Cardiac septum (tissue), 1 donor: ENCODE measurements around the gene CDH13. TPM values are rescaled to one million over a fixed set of nuclear protein-coding genes. Genes with fewer than 3 reads are reported as not detected.

Source experiments
- DNase-seq: peaks from one replicate; pipeline ENCODE4 v3.0.0-alpha.2; 2020; ENCODE audit warnings: low spot score
- intact Hi-C: fragments of 100-400 bp; cut with DNase I; formaldehyde crosslinking; loops from one replicate; pipeline ENCODE4 v1.14.0; 2022
- total RNA-seq: library from RNA; stranded (reverse); fragmentation: NEBNext Ultra II Directional; extraction: Animal tissue kit (Norgen Biotek cat#: 25700); gene quantifications from one replicate; pipeline ENCODE4 v1.2.1, GENCODE V29; 2021
- donor health status: DM: no; HTN: no; CAD: no.

CDH13 gene
- total RNA-seq, 1 donor from 2014 or later: 108 TPM

DNA sequence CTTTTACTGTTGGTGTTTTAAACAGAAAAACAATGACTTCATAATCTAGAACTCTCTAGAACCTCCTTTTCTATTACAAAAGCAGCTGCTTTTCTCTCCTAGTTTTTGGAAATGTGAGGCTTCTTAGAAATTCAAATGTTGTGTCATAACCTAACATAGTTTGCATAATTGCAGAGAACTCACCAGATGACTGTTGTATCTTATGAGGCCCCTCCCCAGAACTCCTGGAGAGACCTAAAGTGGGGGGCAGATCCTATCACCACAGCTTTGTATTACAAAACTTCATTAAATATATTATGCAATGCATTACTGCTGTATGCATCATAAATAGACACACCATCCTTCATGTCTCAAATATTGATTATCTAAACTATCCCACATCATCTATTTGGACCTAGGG, 642.3 kb downstream of the CDH13 start:
- no peak for DNase-seq
- intact Hi-C loops: no loop called here

DNA sequence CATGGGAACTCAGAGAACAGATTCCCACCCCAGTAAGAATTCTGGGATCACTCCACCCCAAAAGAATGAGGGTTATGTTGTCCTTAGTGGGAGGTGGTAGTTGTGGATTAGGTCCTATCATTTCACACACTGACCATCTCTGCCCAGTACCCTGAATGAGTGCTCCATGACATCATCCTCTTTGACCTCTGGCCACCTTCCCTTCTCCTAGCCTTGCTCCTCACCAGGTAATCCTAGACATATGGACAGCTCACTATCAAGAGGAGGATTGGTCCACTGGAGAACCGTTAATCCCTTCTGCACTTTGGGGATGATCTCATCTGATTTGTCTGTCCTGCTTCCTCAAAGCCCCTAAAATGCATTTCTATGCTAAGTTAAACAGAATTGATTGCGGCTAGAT, 642.8 kb downstream of the CDH13 start:
- DNase-seq: no peak
- intact Hi-C loops: no loop called here

- no peak for DNase-seq
- intact Hi-C loops: no loop called here
These were observed 643.3 kb downstream of the CDH13 start for GRCh38 chr16:83270061-83270460.

DNA sequence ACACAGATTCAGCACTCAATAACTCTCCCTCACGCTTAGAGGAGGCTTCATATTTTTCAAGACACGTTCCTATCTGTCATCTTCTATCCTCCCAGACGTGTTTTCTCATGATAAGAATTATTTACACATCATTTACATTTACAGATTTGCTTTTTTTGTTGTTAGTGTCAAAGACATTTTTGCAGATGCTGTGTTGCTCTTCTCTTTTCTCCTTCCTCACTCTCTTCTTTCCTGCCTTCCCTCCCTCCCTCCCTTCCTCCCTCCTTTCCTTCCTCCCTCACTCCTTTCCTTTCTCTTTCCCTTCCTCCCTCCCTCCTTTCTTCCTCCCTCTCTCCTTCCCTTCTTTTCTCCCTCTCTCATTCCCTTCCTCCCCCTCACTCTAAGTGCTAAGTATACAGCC, 643.9 kb downstream of the CDH13 start:
- no peak for DNase-seq
- intact Hi-C loops: no loop called here

DNA sequence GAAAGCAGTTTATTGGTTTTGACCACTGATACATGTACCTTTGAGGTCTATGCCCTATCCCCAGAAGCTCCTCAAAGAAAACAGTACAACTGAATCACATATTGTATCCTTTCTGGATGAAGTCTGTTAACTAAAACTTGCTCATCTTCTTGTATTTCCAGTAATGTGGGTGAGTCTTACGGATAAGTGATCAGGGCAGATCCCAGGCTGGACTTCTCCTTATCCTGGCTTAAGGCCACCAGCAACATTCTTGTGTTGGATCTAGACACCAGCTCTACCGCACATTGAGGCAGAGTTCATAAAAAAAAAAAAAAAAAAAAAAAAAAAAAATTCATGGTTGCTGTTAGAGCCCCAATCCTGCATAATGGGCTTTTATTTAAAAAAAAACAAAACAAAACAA, 644.4 kb downstream of the CDH13 start:
- intact Hi-C loops: no loop called here

GRCh38 chr16:83271970-83272575, 645.3 kb downstream of the CDH13 start:
- intact Hi-C loops: no loop called here
- no peak for DNase-seq

More for the DNA sequence above, 644.4 kb downstream of the CDH13 start:
- DNase-seq: no peak

DNA sequence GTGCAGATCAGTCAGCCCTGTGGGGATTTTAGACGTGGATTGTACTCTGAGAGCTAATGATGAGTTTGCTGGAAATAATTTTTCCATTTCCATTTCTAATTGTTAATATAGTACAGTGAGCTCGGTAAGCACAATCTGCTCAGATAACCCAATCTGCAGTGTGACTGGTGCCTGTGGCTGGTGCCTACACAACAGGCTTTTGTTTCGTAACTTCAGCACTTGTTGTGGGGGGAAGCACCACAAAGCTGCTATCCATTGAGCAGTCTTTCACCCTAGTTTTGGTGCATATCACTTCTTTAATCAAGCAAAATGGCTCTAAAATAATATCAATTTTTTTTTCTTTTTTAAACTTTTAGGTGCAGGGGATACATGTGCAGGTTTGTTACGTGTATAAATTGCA, 646.1 kb downstream of the CDH13 start:
- intact Hi-C loops: no loop called here
- DNase-seq: no peak

- DNase-seq: no peak
- intact Hi-C loops: no loop called here
These were observed 646.9 kb downstream of the CDH13 start for GRCh38 chr16:83273504-83274173.

DNA sequence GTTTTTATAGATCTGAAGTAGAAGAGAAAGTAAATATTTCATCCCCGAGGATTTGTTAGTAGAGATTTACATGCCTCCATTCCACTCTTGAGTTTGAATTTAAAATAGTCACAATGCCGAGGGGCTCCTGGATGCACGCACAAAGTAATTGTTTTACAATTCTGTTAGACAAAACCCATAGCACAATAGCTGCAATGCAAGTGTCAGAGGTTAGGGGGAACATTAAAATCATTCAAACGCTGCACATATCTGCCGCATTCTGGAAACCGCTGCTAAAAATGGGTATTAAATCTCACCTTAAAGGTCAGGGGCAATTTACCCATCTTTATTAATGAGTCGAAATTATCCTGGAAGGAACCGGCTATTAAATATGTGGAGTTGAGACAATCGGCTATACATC, 652.5 kb downstream of the CDH13 start:
- no peak for DNase-seq
- intact Hi-C loops: no loop called here

DNA sequence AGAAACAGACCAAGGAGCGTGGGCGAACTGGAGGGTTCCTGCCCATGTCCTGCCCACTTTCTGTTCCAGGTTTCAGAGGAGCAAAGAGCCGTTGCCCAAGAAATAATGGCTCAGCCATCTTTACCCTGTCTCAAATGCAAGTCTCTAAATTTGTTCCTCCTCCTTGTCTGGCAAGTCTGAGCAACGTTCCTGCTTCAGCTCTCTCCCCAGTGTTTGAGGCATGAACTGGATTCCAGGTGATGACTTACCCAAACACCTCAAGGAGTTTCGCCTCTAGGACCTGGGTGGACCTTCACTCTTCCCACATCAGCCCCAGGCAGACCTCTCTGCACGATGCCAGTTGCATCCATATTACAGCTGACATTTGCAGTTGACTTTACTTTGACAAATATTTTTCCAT, 659.2 kb downstream of the CDH13 start:
- DNase-seq: no peak
- intact Hi-C loops: no loop called here

DNA sequence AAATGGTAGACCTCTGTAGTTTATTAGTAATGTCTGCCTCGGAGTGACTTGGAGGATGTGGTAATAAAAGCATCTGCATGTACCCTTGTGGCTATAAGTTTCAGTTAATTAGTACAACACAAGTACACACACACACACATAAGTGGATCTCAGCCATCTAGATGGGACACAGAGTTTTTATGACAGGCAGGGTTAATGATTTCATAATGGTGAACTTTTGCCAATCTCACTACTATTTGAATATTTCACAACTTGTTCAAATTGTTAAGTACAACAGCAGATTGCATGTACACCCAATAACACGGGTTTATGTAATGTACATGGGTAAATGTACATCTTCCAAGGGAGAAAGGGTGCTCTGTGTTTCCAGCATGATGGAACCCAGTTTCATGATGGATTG, 669.7 kb downstream of the CDH13 start:
- intact Hi-C loops: no loop called here
- no peak for DNase-seq

DNA sequence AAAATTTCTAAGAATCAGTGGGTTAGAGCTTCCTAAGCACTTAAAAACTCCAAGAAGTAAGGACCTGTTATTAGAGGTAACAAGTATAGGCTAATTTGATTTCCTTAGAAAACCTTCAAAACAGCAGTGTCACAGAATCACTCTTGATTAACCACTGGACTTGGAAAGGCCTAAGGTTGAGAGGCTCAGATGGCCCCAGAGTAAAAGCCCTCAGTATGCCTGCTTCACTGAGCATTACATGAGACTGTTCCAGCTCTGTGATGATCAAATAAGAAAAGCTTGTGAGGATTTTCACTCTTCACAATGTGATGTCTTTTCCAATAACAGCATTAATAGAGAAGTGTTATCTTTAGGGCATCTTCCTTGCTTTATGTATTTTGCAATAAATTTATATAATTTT, 671.8 kb downstream of the CDH13 start:
- no peak for DNase-seq
- intact Hi-C loops: no loop called here

GRCh38 chr16:83300326-83300725, 673.6 kb downstream of the CDH13 start:
- intact Hi-C loops: no loop called here
- no peak for DNase-seq

- no peak for DNase-seq
- intact Hi-C loops: no loop called here
These were observed 675.2 kb downstream of the CDH13 start for GRCh38 chr16:83301971-83302370.

DNA sequence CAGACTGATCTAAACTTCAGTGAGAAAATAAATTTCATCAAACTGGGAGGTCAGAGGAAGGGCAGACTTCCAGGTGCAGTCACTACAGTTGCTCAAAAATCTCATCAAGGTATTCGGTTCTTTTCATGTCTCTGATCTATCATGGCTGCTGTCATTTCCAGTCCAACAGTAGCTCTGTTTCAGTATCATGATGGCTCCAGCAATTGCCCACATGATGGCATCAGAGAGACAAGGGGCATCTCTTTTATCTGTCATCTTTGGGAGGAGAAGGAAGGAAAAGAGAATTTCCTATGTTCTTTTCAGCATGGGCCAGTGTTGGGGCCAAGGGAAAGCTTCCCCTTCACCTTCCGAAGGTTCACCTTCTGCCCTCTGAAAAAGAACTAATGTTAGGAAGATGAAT, 676.1 kb downstream of the CDH13 start:
- no peak for DNase-seq
- intact Hi-C loops: no loop called here

GRCh38 chr16:83305092-83305491, 678.3 kb downstream of the CDH13 start:
- no peak for DNase-seq
- intact Hi-C loops: no loop called here

- no peak for DNase-seq
- intact Hi-C loops: no loop called here
These were observed 680.3 kb downstream of the CDH13 start for GRCh38 chr16:83306961-83307593.

- DNase-seq: no peak
- intact Hi-C loops: no loop called here
These were observed 680.8 kb downstream of the CDH13 start for GRCh38 chr16:83307594-83307992.

DNA sequence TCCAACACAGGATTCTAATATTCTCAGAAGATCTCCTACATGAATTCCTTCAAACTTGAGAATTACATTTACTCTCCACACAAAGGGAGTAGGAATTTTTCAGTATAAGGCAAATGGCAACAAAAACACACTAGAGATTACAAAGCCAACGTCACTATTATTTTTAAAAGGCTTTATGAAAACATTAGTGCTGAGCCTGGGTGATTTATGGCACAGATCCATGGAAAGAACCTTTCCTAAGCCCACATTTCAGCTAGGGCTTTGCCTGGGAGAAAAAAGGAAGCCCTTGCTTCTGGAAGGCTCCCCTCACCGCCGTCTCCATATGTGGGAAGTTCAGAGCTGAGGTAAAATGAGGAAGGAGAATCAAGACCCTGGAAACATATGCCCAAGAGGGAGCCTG, 681.6 kb downstream of the CDH13 start:
- no peak for DNase-seq
- intact Hi-C loops: no loop called here

DNA sequence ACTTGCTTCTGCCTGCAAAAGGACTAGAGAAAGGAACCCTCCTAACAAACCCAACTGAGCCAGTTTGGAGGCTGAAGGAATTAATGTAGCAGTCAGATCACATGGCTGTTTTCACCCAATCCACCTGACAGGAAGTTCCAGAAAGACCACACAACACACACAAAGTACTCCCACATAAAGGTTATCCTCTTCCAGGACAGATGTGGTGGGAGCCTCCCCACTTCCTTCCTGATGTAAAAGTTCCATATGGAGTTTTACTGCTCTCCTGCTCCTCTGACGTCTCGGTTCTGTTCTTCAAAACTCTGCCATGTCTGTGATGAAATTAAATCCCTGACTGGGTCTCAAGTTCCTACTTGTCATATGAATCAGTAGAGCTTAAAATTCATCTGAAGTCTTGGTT, 684.0 kb downstream of the CDH13 start:
- DNase-seq: no peak
- intact Hi-C loops: no loop called here

DNA sequence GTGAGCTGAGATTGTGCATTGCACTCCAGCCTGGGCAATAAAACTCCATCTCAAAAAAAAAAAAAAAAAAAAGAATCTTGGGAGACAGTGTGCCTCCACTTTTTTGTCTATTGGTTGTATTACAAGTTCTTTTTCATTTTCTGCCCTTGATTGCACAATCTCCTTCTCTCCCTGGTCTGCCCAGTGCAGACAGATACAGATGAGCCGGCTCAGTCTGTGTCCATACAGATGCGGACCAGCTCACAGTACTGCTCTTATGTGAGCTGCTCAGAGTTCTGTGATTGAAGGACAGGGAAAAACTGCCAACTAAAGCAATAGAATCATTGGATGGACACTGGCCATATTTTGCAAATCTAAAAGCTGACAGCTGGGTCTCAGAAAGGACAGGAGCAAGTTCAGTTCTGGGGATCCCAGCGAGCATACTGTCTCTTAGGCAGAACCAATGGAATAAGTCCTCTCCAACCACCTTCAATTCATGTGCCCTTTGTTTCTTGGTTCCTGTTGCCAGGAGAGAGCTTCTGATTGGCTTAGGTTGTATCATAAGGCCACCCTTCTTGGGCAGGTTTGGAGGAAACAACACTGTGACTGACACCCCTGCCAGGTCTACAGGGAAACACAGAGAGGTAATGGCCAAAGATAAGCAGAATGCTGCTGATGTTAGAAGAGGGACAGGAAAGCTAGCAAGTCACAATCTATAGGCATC, 685.4 kb downstream of the CDH13 start:
- intact Hi-C loops: no loop called here
- DNase-seq: no peak
